PC-3 (cell line): ENCODE measurements around the gene TRPM1.

Source experiments
- CTCF ChIP-seq: fragments of 300-600 bp; sonication (generic); conservative IDR thresholded peaks from 2 replicates; pipeline ENCODE4 v1.5.1; 2017; ENCODE audit warnings: antibody characterized with exemption, low read depth, mild to moderate bottlenecking, low read length
- EZH2 ChIP-seq: fragments of 300-600 bp; sonication (generic); IDR thresholded peaks from one replicate; pipeline ENCODE4 v1.6.1; 2017; ENCODE audit warnings: antibody characterized with exemption, mild to moderate bottlenecking, low read length; ENCODE audit not compliant: unreplicated experiment

DNA sequence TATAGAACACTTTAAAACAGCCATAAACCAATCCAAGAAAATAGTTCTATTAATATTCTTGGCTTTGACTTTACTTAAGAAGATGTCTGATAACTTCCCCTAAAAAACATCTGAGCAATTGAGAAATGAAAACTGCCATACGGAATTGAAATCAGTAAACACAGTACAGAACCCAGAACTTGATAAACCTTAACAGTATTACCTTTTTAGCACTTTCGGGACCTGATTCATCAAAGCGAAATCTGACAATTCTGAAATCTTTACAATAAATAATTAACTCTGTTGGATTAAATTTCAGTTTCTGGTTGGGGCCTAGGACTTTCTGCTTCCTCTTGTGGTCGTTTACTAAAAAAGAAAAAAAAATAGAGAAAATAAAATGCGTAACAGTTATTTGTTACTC lies 127.4 kb downstream of the TRPM1 start:
- TF ChIP-seq CTCF: no peak
- TF ChIP-seq EZH2: no peak
